Rectal smooth muscle tissue (tissue), 1 donor: ENCODE data around the gene GAL.

Source experiments
- H3K27ac ChIP-seq: one replicate; pipeline ENCODE4 v1.7.0; 2013; ENCODE audit warnings: low read depth, low read length, inconsistent platforms
- H3K27me3 ChIP-seq: one replicate; pipeline ENCODE4 v1.7.0; 2013; ENCODE audit warnings: low read length; ENCODE audit not compliant: control insufficient read depth, insufficient read depth
- H3K36me3 ChIP-seq: one replicate; pipeline ENCODE4 v1.7.0; 2013; ENCODE audit warnings: low read length; ENCODE audit not compliant: control insufficient read depth, insufficient read depth
- H3K4me1 ChIP-seq: one replicate; pipeline ENCODE4 v1.7.0; 2013; ENCODE audit warnings: low read length; ENCODE audit not compliant: control insufficient read depth, insufficient read depth
- H3K4me3 ChIP-seq: one replicate; pipeline ENCODE4 v1.7.0; 2013; ENCODE audit warnings: low read length
- H3K9ac ChIP-seq: one replicate; pipeline ENCODE4 v1.7.0; 2013; ENCODE audit warnings: low read length

Gene GAL

DNA sequence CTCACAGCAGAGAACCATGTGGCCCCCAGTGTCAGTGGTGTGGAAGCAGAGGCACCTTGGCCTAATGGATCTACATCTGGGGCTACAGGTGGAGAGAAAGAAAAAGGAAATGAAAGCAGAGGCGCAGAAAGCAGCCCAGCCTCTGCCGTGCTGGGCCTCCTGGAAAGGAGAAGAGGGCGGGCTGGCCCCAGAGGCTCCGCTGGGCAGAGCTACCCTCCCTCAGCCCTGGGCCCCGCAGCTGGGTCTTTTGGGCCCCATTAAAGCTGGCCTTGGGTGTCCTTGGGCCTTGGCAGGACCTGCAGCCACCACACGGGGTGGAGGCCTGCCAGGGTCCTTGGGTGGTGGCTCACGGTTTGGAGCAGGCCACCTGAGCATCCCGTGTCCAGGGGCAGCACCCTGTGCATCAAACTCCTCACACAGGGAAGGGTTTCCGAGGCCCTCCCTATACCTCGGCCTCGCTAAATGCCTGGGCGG, 31.6 kb upstream of the GAL start:
- no peaks in the 10 kb centered on the region for H3K27me3 ChIP-seq
- H3K9ac ChIP-seq, result no peak overlapping the region
- no peak overlapping the region for H3K27ac ChIP-seq
- no peaks in the 10 kb centered on the region for H3K36me3 ChIP-seq
- H3K4me1 ChIP-seq, result no peaks in the 10 kb centered on the region
- H3K4me3 ChIP-seq, result no peak overlapping the region

DNA sequence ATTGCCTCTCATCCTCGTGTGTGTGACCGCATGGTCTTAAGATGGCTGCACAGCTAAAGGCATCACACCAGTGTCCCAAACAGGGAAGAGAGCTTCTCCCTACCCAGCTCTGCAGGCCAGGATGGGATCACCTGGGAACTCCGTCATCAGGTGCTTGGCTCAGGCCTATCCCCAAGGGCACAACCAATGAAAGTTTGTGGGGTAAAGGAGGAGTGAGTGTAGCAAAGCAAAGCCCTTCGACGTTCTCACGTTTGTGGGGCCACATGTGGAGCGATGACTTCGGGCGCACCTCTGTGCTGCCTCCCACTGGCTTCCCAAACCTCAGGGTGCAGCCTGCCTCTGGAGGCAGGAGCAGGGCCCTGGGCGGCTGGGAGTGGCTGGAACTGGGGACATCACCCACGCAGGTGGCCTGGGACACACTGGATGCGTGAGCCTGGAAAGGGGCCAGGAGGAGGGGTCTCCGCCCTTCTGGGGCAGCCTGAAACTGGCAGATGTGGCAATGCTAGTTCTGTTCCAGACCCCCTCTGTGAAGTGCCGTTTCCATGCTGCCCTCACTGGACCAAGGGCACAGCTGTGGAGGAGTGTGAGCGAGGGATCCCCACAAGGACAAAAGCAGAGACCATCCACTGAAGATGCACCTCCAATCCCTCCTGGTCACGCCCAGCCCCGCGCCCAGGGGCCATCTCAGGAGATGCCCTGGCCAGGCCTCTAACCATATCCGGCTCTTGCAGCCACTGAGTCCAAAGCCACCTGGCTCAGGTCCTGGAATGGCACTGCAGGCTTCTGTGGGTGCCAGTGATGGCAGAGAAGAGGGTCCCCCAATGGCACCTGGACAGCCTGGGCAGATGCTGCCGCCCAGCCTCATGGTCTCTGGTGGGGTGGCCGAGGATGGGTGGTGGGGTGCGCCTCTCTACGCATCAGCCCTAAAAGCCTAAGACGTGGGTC, 30.6 kb upstream of the GAL start:
- H3K4me3 ChIP-seq, result no peak overlapping the region
- H3K9ac ChIP-seq, result no peak overlapping the region
- H3K27ac ChIP-seq, result no peak overlapping the region
- no peaks in the 10 kb centered on the region for H3K27me3 ChIP-seq
- no peaks in the 10 kb centered on the region for H3K4me1 ChIP-seq
- H3K36me3 ChIP-seq, result no peaks in the 10 kb centered on the region

DNA sequence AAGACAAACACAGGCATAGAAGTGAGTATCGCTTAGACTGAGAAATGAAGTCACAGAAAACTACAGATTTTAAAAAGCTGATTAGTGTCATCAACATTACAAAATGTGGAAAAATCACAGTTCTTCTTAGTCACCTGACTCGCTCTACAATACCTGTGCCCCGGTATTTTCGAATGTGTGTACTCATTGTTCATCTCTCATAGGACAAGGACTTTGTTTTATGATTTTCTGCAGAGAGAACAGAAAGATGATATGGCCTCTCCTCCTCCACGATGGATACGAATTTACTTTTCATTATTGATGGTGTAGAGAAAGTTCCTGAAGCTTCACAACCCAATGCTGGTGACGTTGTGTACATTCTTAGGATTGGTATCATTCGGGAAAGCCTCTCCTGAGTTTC, 29.4 kb upstream of the GAL start:
- no peak overlapping the region for H3K9ac ChIP-seq
- no peak overlapping the region for H3K4me3 ChIP-seq
- no peaks in the 10 kb centered on the region for H3K27me3 ChIP-seq
- no peaks in the 10 kb centered on the region for H3K4me1 ChIP-seq
- H3K27ac ChIP-seq, result no peak overlapping the region
- no peaks in the 10 kb centered on the region for H3K36me3 ChIP-seq

DNA sequence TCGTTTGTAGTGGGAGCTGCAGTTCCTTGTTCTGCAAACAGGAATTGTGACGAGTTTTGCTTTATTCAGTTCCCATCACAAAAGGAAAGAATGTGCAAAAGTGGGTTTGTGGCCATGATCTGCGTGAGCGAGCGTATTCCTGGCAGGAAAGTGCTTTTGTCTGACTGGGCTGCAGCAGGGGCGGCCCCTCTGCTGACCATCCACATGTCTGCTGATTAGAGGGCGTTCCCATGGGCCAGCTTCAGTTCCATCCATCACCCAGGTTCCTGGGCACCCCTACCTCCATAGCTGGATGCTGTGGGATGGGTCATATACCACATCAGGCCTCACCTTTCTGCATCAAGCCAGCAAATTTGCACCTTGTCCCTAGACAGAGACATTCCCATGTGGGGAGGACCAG, 28.9 kb upstream of the GAL start:
- Histone ChIP-seq H3K9ac (no peak overlapping the region), H3K4me3 (no peak overlapping the region), H3K27ac (no peak overlapping the region), H3K4me1 (no peaks in the 10 kb centered on the region), H3K27me3 (no peaks in the 10 kb centered on the region), H3K36me3 (no peaks in the 10 kb centered on the region)

DNA sequence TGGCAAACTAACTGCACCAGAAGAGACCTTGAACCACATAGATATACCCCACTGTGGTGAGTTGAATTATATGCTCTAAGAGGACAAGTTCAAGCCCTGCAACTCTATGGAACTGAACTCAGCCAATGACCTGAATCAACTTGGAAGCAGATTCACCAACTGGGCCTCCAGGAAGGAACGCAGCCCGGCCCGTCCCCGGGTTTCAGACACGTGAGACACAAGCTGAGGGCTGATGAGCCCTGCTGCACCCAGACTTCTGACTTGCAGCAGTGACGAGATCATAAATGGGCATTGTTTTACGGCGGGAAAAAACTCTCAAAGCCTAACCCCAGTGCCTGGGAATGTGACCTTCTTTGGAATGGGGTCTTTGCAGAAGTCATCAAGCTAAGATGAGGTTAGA, 28.5 kb upstream of the GAL start:
- H3K36me3 ChIP-seq, result no peaks in the 10 kb centered on the region
- H3K4me3 ChIP-seq, result no peak overlapping the region
- no peak overlapping the region for H3K9ac ChIP-seq
- H3K4me1 ChIP-seq, result no peaks in the 10 kb centered on the region
- H3K27ac ChIP-seq, result no peak overlapping the region
- H3K27me3 ChIP-seq, result no peaks in the 10 kb centered on the region

DNA sequence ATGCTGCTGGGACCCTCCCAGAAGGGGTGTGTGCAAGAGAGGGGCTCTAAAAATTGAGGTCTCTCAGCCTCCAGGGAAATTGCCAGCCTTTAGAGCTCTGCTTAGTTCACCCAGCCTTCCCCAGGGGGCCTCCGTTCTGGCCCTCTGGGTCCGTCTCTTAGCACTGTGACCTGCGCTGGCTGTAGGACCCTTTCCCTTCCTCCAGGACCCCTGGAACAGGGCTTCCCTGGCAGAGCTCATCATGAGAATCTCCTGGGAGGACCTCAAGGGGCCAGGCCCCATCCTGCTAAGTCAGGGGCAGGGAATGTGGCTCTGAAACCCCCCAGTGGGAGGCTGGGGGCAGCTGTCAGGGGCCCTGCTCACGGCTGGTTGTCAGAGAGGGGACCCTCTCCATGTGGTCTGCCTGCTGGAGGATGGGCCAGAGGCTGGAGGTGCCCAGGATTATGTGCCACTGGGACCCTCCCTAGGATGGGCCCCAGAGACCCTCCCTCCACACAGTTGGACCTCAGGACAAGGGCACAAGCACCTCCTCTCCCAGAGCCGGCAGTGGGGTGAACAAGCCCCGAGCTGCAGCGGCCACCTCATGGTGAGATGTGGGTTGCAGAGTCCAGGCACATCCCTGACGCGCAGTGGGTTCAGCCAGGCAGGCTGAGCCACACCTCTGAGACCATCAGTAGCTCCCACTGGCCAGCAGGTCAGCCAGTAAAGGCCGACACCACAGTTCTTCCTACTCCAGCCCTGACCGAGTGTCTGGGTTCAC, 27.1 kb upstream of the GAL start:
- Histone ChIP-seq H3K9ac (no peak overlapping the region), H3K27me3 (no peaks in the 10 kb centered on the region)

DNA sequence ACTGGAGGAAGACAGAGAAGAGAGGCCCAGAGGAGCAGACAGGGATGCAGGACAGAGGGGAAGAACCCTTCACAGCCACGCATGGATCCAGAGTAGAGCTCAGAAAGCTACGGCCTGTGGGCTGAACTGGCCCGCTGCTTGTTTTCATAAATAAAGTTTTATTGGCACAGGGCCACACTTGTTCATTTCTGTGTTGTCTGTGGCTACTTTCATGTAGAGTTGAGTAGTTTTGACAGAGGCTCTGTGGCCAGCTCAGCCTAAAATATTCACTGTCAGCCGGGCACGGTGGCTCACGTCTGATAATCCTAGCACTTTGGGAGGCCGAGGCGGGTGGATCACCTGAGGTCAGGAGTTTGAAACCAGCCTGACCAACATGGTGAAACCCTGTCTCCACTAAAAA, 26.2 kb upstream of the GAL start:
- no peaks in the 10 kb centered on the region for H3K27me3 ChIP-seq
- H3K4me3 ChIP-seq, result no peak overlapping the region
- no peaks in the 10 kb centered on the region for H3K4me1 ChIP-seq
- no peaks in the 10 kb centered on the region for H3K36me3 ChIP-seq
- H3K27ac ChIP-seq, result no peak overlapping the region
- H3K9ac ChIP-seq, result no peak overlapping the region

More for the DNA sequence above, 27.1 kb upstream of the GAL start:
- Histone ChIP-seq H3K36me3 (no peaks in the 10 kb centered on the region), H3K4me1 (no peaks in the 10 kb centered on the region), H3K27ac (no peak overlapping the region), H3K4me3 (no peak overlapping the region)

DNA sequence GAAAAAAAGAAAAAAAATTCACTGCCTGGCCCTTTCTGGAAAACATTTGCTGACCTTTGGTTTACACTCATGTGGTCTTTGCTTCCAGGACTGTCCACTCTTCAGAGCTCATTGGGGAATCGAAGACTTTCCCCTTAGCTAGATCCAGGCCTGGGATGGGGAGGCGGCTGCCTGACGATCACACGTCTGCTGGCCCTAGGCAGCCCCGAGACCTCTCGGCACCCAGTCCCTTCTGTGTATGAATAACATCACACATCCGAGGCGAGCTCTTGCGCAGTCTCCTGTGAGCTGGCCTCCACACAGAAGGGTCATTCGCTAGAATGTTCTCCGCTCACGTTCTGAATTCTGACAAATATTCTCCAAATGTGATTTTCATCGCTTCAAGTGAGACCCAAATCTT, 25.7 kb upstream of the GAL start:
- no peak overlapping the region for H3K9ac ChIP-seq
- no peak overlapping the region for H3K27ac ChIP-seq
- H3K27me3 ChIP-seq, result no peaks in the 10 kb centered on the region
- H3K4me3 ChIP-seq, result no peak overlapping the region
- no peaks in the 10 kb centered on the region for H3K36me3 ChIP-seq
- no peaks in the 10 kb centered on the region for H3K4me1 ChIP-seq

DNA sequence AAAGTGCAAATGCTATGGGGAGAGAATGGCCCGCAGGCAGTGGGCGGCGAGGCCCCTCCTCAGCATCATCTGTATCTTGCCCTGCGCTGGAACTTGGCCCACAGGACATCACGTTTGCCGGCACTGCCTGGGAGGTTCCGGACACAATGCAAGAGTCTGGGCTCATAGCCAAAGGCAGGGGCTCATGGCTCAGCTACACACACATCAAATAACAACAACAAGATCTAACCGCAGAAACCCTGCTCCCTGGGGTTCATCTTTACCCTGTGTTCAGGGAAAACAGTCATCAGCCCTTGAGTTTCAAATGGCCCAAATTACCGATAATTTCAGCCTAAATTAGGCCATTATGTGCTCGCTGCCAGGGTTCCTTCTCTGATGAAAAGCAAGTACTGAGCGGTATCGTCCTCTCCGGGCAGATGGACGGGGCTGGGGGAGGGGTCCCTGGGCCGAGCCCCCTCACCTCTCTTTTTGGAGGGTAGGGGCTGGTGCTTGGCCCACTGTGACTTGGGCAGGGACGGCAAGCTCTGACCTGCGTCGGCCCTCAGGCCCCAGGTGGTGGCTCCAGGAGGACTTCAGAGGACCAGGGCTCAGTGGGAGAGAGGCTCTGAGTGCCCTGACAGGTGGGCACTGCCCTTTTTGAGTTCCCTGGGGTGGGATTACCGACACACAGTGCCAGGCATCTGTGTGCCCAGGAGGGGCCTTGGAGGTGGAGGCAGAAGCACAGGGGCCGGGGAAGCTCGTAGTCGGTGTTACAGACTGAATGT, 25.0 kb upstream of the GAL start:
- Histone ChIP-seq H3K27ac (no peak overlapping the region), H3K9ac (no peak overlapping the region), H3K36me3 (no peaks in the 10 kb centered on the region), H3K27me3 (no peaks in the 10 kb centered on the region), H3K4me1 (no peaks in the 10 kb centered on the region), H3K4me3 (no peak overlapping the region)

DNA sequence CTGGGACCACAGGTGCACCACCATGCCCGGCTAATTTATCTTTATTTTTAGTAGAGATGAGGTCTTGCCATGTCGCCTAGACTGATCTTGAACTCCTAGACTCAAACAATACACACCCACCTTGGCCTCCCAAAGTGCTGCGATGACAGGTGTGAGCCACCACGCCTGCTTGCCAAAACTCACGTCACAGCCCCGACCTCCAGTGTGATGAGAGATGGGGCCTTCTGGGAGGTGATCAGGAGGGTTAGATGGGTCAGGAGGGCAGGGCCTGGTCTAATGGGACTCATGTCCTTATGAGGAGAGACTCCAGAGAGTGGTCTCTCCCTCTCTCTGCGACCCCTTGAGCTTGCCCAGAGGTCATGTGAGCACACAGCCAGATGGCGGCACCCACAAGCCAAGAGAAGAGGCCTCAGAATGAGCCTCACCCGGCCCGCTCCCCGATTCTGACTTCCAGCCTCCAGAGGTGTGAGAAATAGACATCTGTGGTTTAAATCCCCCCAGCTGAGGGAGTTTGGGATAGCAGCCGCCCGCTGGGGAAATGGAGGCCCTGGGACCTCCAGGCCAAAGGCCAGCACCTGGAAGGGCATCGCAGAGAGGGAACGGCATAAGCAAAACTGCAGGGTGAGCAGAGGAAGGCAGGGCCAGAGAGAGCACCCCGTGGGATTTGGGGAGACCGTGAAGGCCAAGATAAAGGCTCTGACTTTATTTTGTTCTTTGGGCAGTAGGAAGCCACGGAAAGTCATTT, 24.1 kb upstream of the GAL start:
- H3K27me3 ChIP-seq, result no peaks in the 10 kb centered on the region
- no peaks in the 10 kb centered on the region for H3K4me1 ChIP-seq
- no peak overlapping the region for H3K4me3 ChIP-seq
- no peaks in the 10 kb centered on the region for H3K36me3 ChIP-seq
- H3K9ac ChIP-seq, result no peak overlapping the region
- H3K27ac ChIP-seq, result no peak overlapping the region

DNA sequence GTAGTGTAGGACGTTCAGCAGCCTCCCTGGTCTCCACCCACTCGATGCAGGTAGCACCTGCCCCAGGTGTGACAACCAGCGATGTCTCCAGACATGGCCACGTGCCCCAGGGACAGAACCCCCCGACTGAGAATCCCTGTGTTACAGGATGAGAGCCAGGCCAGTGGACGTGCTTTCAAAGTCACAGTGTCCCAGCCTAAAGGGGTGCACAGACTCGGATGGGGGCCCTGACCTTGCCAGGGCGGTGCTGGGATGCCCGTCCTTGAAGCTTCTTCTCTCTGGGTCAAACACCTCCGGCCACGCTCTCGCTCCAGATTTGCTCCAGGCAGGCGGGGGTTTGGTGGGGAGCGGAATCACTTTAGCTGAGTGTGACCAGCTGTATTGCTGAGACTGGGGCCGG, 23.3 kb upstream of the GAL start:
- Histone ChIP-seq H3K36me3 (no peaks in the 10 kb centered on the region), H3K27me3 (no peaks in the 10 kb centered on the region), H3K9ac (no peak overlapping the region), H3K27ac (no peak overlapping the region), H3K4me3 (no peak overlapping the region), H3K4me1 (no peaks in the 10 kb centered on the region)
